ENCODE data around the gene PRKD2. TPM values are rescaled to one million over a fixed set of nuclear protein-coding genes. Genes with fewer than 3 reads are reported as not detected.

PRKD2 gene
- total and polyA plus RNA-seq, 2 experiments from 2014 or later = 15.6 to 37.9 TPM

DNA sequence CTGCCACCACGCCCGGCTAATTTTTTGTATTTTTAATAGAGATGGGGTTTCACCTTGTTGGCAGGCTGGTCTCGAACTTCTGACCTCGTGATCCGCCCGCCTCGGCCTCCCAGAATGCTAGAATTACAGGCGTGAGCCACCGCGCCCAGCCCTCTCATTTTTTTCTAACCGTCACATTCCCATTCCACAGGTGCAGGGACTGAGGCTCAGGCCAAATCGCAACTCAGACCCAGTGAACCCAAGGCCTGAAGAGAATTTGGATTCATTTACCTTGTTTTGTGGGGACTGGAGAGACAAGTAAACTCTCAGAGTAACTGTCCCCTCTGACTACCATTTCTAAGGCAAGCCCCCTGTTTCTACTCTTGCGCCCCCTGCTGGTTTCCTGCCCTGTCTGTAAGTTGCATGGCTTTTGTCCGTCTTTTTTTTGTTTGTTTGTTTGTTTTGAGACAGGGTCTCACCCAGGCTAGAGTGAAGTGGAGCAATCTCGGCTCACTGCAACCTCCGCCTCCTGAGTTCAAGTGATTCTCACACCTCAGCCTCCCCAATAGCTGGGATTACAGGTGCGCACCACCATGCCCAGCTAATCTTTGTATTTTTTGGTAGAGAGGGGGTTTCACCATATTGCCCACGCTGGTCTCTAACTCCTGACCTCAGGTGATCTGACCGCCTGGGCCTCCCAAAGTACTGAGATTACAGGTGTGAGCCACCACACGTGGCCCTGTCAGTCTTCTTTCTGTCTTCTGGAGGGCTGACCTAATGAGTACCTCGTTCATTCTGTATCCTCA is 31.6 kb upstream of the PRKD2 start:
- Histone ChIP-seq H2AFZ (no peak overlapping the region), H3K27me3 (no peaks in the 10 kb centered on the region), H4K20me1 (ENCODE audit: insufficient read depth, poor library complexity, severe bottlenecking) (peaks cover 23% of the 10 kb centered on the region), H3K36me3 (replicated peaks; ENCODE audit: insufficient read depth, low read depth) (no peaks in the 10 kb centered on the region), H3K4me1 (ENCODE audit: insufficient read depth) (peaks cover 11% of the 10 kb centered on the region), H3K79me2 (peaks cover 42% of the 10 kb centered on the region), H3K27ac (no peak overlapping the region), H3K9me3 (ENCODE audit: low read depth) (no peaks in the 10 kb centered on the region), H3K4me3 (no peak overlapping the region), H3K4me2 (no peak overlapping the region), H3K9me2 (replicated peaks; ENCODE audit: insufficient read depth) (no peaks in the 10 kb centered on the region)
- TF ChIP-seq, protein P1, sequence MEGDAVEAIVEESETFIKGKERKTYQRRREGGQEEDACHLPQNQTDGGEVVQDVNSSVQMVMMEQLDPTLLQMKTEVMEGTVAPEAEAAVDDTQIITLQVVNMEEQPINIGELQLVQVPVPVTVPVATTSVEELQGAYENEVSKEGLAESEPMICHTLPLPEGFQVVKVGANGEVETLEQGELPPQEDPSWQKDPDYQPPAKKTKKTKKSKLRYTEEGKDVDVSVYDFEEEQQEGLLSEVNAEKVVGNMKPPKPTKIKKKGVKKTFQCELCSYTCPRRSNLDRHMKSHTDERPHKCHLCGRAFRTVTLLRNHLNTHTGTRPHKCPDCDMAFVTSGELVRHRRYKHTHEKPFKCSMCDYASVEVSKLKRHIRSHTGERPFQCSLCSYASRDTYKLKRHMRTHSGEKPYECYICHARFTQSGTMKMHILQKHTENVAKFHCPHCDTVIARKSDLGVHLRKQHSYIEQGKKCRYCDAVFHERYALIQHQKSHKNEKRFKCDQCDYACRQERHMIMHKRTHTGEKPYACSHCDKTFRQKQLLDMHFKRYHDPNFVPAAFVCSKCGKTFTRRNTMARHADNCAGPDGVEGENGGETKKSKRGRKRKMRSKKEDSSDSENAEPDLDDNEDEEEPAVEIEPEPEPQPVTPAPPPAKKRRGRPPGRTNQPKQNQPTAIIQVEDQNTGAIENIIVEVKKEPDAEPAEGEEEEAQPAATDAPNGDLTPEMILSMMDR (IDR thresholded peaks at IDR 0.05; ENCODE audit: poor library complexity) = peak; percentile 63
- no peak for TF ChIP-seq EZH2 (IDR thresholded peaks at IDR 0.05; ENCODE audit: borderline replicate concordance)
- no peak for TF ChIP-seq EZH2phosphoT487 (IDR thresholded peaks at IDR 0.05; ENCODE audit: low read depth, severe bottlenecking, unreplicated experiment)
- 93% methylated on average over 21 of the region's 21 CpGs for WGBS (ENCODE audit: low lambda C conversion rate, missing lambda C conversion rate)
- DNase-seq (ENCODE audit: low spot score) = peak; percentile 78

GRCh38 chr19:46746281-46747057 is 29.6 kb upstream of the PRKD2 start, which contains the start of gene STRN4:
Gene STRN4 (minus strand): TSS chr19:46746450. CDS start chr19:46746430, 20 bp downstream.
- H2AFZ ChIP-seq = peak within 1 kb of the TSS; percentile 94
- no peaks in the 10 kb centered on the region for H3K27me3 ChIP-seq
- DNase-seq (ENCODE audit: low spot score) = peak; percentile 87
- peak within 1 kb of the TSS; percentile 100 for H3K4me3 ChIP-seq
- peak within 1 kb of the TSS; percentile 96 for H3K27ac ChIP-seq
- 3% methylated on average over 8 of the region's 74 CpGs for WGBS (ENCODE audit: low lambda C conversion rate, missing lambda C conversion rate)
- H3K36me3 ChIP-seq (replicated peaks; ENCODE audit: insufficient read depth, low read depth) = no peaks in the 10 kb centered on the region
- H3K9me2 ChIP-seq (replicated peaks; ENCODE audit: insufficient read depth) = no peaks in the 10 kb centered on the region
- H3K4me2 ChIP-seq = peak within 1 kb of the TSS; percentile 97
- H3K79me2 ChIP-seq = peaks cover 63% of the 10 kb centered on the region
- H3K9me3 ChIP-seq (ENCODE audit: low read depth) = no peaks in the 10 kb centered on the region
- H3K4me1 ChIP-seq (ENCODE audit: insufficient read depth) = peaks cover 11% of the 10 kb centered on the region
- TF ChIP-seq, protein P1 (IDR thresholded peaks at IDR 0.05; ENCODE audit: poor library complexity) = no peak
- TF ChIP-seq EZH2 (IDR thresholded peaks at IDR 0.05; ENCODE audit: borderline replicate concordance) (no peak), EZH2phosphoT487 (IDR thresholded peaks at IDR 0.05; ENCODE audit: low read depth, severe bottlenecking, unreplicated experiment) (no peak)
- peaks cover 43% of the 10 kb centered on the region for H4K20me1 ChIP-seq (ENCODE audit: insufficient read depth, poor library complexity, severe bottlenecking)

DNA sequence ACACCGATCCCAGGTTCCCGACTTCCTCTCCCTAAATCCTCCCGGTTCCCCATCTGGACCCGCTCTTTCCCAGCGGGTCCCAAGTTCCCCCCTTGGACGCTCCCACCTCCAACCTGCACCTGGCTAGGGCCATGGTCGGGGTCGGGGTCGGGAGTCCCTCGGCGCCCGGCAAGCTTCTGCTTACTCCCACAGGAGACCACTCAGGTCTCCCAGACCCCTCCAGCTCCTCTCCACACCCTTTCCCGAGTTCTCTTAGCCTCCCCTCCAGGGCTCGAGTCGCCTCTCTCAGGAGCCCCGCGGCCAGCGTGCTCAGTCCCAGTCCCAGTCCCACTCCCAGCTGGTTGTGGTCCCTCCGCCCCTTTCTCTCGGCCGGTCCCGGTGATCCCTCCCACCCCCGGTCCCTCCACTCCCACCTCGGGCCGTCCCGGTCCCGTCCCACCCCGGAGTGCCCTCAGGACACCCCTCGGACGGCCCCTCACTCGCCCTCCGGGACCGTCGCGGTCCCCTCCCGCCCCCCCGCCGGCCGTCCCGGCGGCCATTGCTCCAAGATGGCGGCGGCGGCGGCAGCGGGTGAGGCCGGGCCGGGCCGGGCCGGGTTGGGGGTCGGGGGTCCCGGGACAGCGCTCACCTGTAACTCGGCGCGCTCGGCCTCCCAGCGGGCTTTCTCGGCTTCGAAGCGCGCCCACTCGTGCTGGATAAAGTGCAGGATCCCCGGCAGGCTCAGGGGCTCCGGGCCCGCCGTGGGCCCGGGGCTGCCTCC is 28.8 kb upstream of the PRKD2 start, which contains the start of gene FKRP:
Gene FKRP, plus strand, starts transcription at position 537 of the 760 bp plus-strand sequence. CDS start 9,394 bp downstream, outside the sequence.
- H3K9me2 ChIP-seq (replicated peaks; ENCODE audit: insufficient read depth) = no peaks in the 10 kb centered on the region
- H3K27me3 ChIP-seq = no peaks in the 10 kb centered on the region
- 0% methylated on average over 12 of the region's 68 CpGs for WGBS (ENCODE audit: low lambda C conversion rate, missing lambda C conversion rate)
- peak within 1 kb of the TSS; percentile 96 for H3K27ac ChIP-seq
- H3K4me2 ChIP-seq = peak within 1 kb of the TSS; percentile 97
- H3K9me3 ChIP-seq (ENCODE audit: low read depth) = no peaks in the 10 kb centered on the region
- H3K79me2 ChIP-seq = peaks cover 70% of the 10 kb centered on the region
- TF ChIP-seq EZH2 (IDR thresholded peaks at IDR 0.05; ENCODE audit: borderline replicate concordance) (no peak), EZH2phosphoT487 (IDR thresholded peaks at IDR 0.05; ENCODE audit: low read depth, severe bottlenecking, unreplicated experiment) (no peak)
- TF ChIP-seq, protein P1 (IDR thresholded peaks at IDR 0.05; ENCODE audit: poor library complexity) = no peak
- H3K4me3 ChIP-seq = peak within 1 kb of the TSS; percentile 100
- H3K4me1 ChIP-seq (ENCODE audit: insufficient read depth) = peaks cover 11% of the 10 kb centered on the region
- H4K20me1 ChIP-seq (ENCODE audit: insufficient read depth, poor library complexity, severe bottlenecking) = peaks cover 51% of the 10 kb centered on the region
- peak within 1 kb of the TSS; percentile 94 for H2AFZ ChIP-seq
- DNase-seq (ENCODE audit: low spot score) = peak; percentile 60
- no peaks in the 10 kb centered on the region for H3K36me3 ChIP-seq (replicated peaks; ENCODE audit: insufficient read depth, low read depth)
